Activated CD8-positive, alpha-beta T cell treated with anti-CD3 and anti-CD28 coated beads, Interleukin-2, amount 10 ng/mL, durations not matched to agents 7 days and 5 days (primary cell): ENCODE data around the gene XCL1. TPM values are rescaled to one million over a fixed set of nuclear protein-coding genes. Genes with fewer than 3 reads are reported as not detected.
"Not testable (repeated sequence)": the region's sequence is repeated elsewhere in the genome, so short reads cannot be mapped to it uniquely, and the experiment has no call there.

Experiments used
- ATAC-seq: fragments of 150-1000 bp; cut with Tn5 transposase; one replicate; pipeline ENCODE4 v1.10.0; 2021; ENCODE audit warnings: moderate library complexity
- CTCF ChIA-PET: fragments of 350-600 bp; sonication (Branson Sonifier 250); formaldehyde crosslinking; loops from one replicate; lab custom pipeline; 2021; ENCODE audit warnings: antibody characterized with exemption; lab: Charles Lee
- POLR2A ChIA-PET: fragments of 350-600 bp; sonication (Branson Sonifier 250); formaldehyde crosslinking; loops from one replicate; lab custom pipeline; 2021; ENCODE audit warnings: antibody characterized with exemption; lab: Charles Lee
- DNase-seq: peaks from one replicate; pipeline ENCODE4 v3.0.0-alpha.2; 2020
- H3K27ac Mint-ChIP-seq: one replicate; pipeline ENCODE4 v1.8.0; 2021; ENCODE audit warnings: mild to moderate bottlenecking, mixed read lengths
- H3K27me3 Mint-ChIP-seq: one replicate; pipeline ENCODE4 v1.8.0; 2021; ENCODE audit warnings: low read depth, mixed read lengths
- H3K36me3 Mint-ChIP-seq: one replicate; pipeline ENCODE4 v1.8.0; 2021; ENCODE audit warnings: low read depth, mixed read lengths
- H3K4me1 Mint-ChIP-seq: one replicate; pipeline ENCODE4 v1.8.0; 2021; ENCODE audit warnings: low read depth, mixed read lengths
- H3K4me3 Mint-ChIP-seq: one replicate; pipeline ENCODE4 v1.8.0; 2021; ENCODE audit warnings: mild to moderate bottlenecking, mixed read lengths
- H3K9me3 Mint-ChIP-seq: one replicate; pipeline ENCODE4 v1.8.0; 2022; ENCODE audit warnings: mixed read lengths; ENCODE audit not compliant: insufficient read depth
- total RNA-seq, 2 experiments: library from RNA; stranded (reverse); gene quantifications; one replicate each; pipeline ENCODE4 v1.2.3, GENCODE V29; 2021

XCL1 gene
- total RNA-seq, 2 experiments from 2014 or later, result 38.3 to 41.8 TPM

DNA sequence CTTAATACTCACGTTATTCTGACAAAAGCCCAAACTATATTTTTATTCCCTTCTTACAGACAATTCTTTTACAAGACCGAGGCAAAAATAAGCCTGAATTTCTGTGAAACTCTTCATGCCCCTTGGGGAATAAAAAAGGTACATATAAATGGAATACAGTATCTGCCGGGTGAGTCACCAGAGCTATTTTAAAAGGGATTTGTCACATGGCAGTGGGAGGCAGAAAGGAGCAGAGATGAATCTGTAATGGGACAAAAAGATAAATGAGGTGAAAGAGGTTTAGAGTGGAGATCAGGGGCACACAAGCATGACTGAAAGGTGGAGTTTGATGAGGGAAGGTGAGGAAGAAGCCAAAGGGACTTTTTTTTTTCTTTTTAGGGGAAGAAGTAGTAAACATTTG, 8.8 kb downstream of the XCL1 start:
- Mint-ChIP-seq H3K27me3 (no peaks in the 10 kb centered on the region), H3K4me3 (no peak overlapping the region), H3K4me1 (peaks cover 7% of the 10 kb centered on the region), H3K36me3 (peaks cover 21% of the 10 kb centered on the region), H3K9me3 (peaks cover 4% of the 10 kb centered on the region), H3K27ac (no peak overlapping the region)
- DNase-seq (no peak), ATAC-seq (no peak)
- POLR2A ChIA-PET, result no interaction called here
- CTCF ChIA-PET, result interaction anchor here (0.6 to 2.4 kb wide), 2 partner anchors 18 to 55 kb away, joined by 4 to 11 read pairs; no protein-coding TSS in a partner anchor

DNA sequence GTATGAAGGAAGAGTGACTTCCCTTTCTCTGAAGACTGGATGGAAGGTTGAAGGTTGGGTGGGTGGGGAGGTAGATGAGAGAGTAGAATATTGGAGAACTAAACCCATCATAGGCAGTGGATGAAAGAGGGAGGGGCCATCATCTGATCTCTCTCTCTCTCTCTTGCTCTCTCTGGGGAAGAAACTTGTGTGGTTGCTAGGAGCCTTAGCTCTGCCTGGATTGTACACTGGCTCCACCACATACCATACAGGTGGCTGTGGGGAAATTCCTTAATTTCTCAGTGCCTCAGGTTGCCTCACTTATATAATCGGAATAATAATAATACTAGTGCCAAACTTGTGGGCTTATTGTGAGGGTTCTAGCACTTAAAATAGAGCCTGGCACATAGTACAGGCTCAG, 9.5 kb downstream of the XCL1 start:
- ChIA-PET POLR2A (no interaction called here), CTCF (no interaction called here)
- Mint-ChIP-seq H3K27ac (no peak overlapping the region), H3K4me3 (no peak overlapping the region), H3K27me3 (no peaks in the 10 kb centered on the region), H3K9me3 (peaks cover 4% of the 10 kb centered on the region), H3K36me3 (peaks cover 15% of the 10 kb centered on the region), H3K4me1 (peaks cover 2% of the 10 kb centered on the region)
- DNase-seq (no peak), ATAC-seq (no peak)

DNA sequence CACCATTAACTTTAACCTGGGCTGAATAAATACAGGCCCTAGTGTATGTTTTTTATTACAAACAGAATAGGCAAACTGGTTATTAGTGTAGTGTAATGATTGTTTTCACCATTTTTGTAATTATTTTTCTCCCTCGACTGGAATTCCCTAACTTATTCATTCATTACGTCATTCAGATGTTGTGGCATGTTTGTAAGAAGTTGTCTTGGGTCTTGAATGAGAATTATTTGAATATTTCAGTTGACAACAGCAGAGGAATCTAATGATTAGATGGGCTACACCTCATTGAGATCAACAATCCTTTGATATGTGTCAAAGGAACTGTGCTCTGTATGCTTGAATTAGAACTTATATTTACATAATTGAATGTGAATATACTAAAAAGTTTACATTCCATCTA, 12.8 kb downstream of the XCL1 start:
- Mint-ChIP-seq H3K4me3 (no peak overlapping the region), H3K9me3 (peaks cover 4% of the 10 kb centered on the region), H3K27me3 (no peaks in the 10 kb centered on the region), H3K27ac (no peak overlapping the region), H3K4me1 (no peaks in the 10 kb centered on the region), H3K36me3 (peaks cover 8% of the 10 kb centered on the region)
- ATAC-seq (no peak), DNase-seq (no peak)
- CTCF ChIA-PET, result interaction anchor here (0.9 kb wide), 1 partner anchor 246 kb away, joined by 3 read pairs; no protein-coding TSS in a partner anchor
- POLR2A ChIA-PET, result no interaction called here

GRCh38 chr1:168591066-168591465, 14.7 kb downstream of the XCL1 start:
- Mint-ChIP-seq H3K27me3 (no peaks in the 10 kb centered on the region), H3K4me1 (no peaks in the 10 kb centered on the region), H3K9me3 (peaks cover 4% of the 10 kb centered on the region), H3K27ac (no peak overlapping the region), H3K36me3 (peaks cover 8% of the 10 kb centered on the region), H3K4me3 (no peak overlapping the region)
- ATAC-seq (no peak), DNase-seq (no peak)
- ChIA-PET POLR2A (no interaction called here), CTCF (interaction anchor here (1.1 to 2.4 kb wide), 2 partner anchors 13 to 248 kb away, joined by 3 to 17 read pairs; no protein-coding TSS in a partner anchor)

- ChIA-PET CTCF (interaction anchor here (2.4 kb wide), 1 partner anchor 12 kb away, joined by 17 read pairs; no protein-coding TSS in a partner anchor), POLR2A (no interaction called here)
- DNase-seq (no peak), ATAC-seq (no peak)
- Mint-ChIP-seq H3K27me3 (no peaks in the 10 kb centered on the region), H3K36me3 (peaks cover 8% of the 10 kb centered on the region), H3K4me3 (no peak overlapping the region), H3K9me3 (peaks cover 4% of the 10 kb centered on the region), H3K27ac (no peak overlapping the region), H3K4me1 (no peaks in the 10 kb centered on the region)
These were observed 15.3 kb downstream of the XCL1 start for GRCh38 chr1:168591641-168592250.

DNA sequence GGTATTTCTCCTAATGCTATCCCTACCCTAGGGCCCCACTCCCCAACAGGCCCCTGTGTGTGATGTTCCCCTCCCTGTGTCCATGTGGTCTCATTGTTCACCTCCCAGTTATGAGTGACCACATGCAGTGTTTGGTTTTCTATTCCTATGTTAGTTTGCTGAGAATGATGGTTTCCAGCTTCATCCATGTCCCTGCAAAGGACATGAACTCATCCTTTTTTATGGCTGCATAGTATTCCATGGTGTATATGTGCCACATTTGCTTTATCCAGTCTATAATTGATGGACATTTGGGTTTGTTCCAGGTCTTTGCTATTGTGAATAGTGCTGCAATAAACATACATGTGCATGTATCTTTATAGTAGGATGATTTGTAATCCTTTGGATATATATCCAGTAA, 19.0 kb downstream of the XCL1 start:
- H3K4me1 Mint-ChIP-seq, H3K4me3 Mint-ChIP-seq, ATAC-seq, H3K27ac Mint-ChIP-seq, H3K27me3 Mint-ChIP-seq, H3K36me3 Mint-ChIP-seq, H3K9me3 Mint-ChIP-seq, DNase-seq, POLR2A ChIA-PET: not testable (repeated sequence)
- CTCF ChIA-PET, result interaction anchor here (1.6 kb wide), 1 partner anchor 8 kb away, joined by 8 read pairs; no protein-coding TSS in a partner anchor

GRCh38 chr1:168598125-168598524, 21.7 kb downstream of the XCL1 start:
- no peak for DNase-seq
- H3K27ac Mint-ChIP-seq, result no peak overlapping the region
- CTCF ChIA-PET, result interaction anchor here (3.4 kb wide), 1 partner anchor 158 kb away, joined by 25 read pairs; no protein-coding TSS in a partner anchor
- no peaks in the 10 kb centered on the region for H3K4me1 Mint-ChIP-seq
- no peak for ATAC-seq
- peaks cover 3% of the 10 kb centered on the region for H3K36me3 Mint-ChIP-seq
- H3K4me3 Mint-ChIP-seq, result no peak overlapping the region
- H3K27me3 Mint-ChIP-seq, result peaks cover 2% of the 10 kb centered on the region
- POLR2A ChIA-PET, result no interaction called here
- no peaks in the 10 kb centered on the region for H3K9me3 Mint-ChIP-seq

DNA sequence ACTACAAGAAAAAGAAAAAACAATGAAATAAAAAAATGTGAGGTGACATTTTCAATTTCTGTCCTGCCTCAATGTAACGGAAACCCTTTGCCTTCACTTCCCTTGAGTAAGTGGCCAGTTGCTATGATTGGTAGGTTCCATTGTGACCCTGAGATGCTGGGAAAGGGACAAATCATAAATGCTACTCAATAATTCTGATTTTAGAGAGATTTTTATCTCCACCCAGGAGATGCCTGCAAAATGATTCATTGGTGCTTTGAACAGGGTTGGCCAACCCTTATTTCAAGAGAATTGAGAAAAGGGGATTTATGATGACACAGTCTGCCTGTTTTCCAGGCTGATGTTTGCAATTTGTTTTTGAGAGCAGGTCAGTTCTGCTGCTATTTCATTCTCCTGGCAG, 22.5 kb downstream of the XCL1 start:
- Mint-ChIP-seq H3K4me3 (no peak overlapping the region), H3K36me3 (peaks cover 3% of the 10 kb centered on the region), H3K4me1 (peaks cover 4% of the 10 kb centered on the region), H3K27me3 (peaks cover 2% of the 10 kb centered on the region), H3K9me3 (no peaks in the 10 kb centered on the region), H3K27ac (no peak overlapping the region)
- ATAC-seq (no peak), DNase-seq (no peak)
- ChIA-PET POLR2A (no interaction called here), CTCF (interaction anchor here (1.2 to 3.4 kb wide), 4 partner anchors 37 to 257 kb away, joined by 3 to 25 read pairs (median 7); no protein-coding TSS in a partner anchor)

- CTCF ChIA-PET, result interaction anchor here (1.2 to 3.4 kb wide), 4 partner anchors 37 to 258 kb away, joined by 3 to 25 read pairs (median 7); no protein-coding TSS in a partner anchor
- Mint-ChIP-seq H3K27ac (no peak overlapping the region), H3K4me1 (peaks cover 8% of the 10 kb centered on the region), H3K4me3 (no peak overlapping the region), H3K36me3 (peaks cover 3% of the 10 kb centered on the region), H3K27me3 (peaks cover 2% of the 10 kb centered on the region), H3K9me3 (no peaks in the 10 kb centered on the region)
- ATAC-seq (no peak), DNase-seq (no peak)
- POLR2A ChIA-PET, result interaction anchor here (0.6 kb wide), 1 partner anchor 132 kb away, joined by 3 read pairs; no protein-coding TSS in a partner anchor
These were observed 23.2 kb downstream of the XCL1 start for GRCh38 chr1:168599641-168600040.

DNA sequence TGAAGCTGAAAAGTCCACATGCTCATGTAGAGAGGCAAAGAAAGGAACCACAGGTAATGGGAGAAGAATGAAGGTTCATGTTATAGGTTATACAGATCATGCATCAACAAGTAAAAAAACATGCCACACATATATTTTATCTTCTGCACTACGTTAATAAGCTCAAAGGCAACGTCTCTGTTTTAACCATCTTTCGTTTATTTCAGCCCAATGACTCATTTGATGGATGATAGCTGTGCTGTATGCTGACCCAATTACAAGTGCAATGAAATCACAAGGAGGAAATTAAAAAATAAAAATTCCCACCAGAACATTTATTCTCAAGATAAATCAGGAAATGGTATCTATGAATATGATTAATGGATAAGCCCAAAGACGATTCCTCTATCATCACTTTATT, 24.6 kb downstream of the XCL1 start:
- peaks cover 5% of the 10 kb centered on the region for H3K27me3 Mint-ChIP-seq
- CTCF ChIA-PET, result interaction anchor here (0.7 to 9.1 kb wide), 6 partner anchors 158 to 748 kb away, joined by 3 to 88 read pairs (median 4); no protein-coding TSS in a partner anchor
- ATAC-seq (no peak), DNase-seq (no peak)
- H3K27ac Mint-ChIP-seq, result no peak overlapping the region
- no peaks in the 10 kb centered on the region for H3K9me3 Mint-ChIP-seq
- POLR2A ChIA-PET, result interaction anchor here (0.6 kb wide), 1 partner anchor 93 kb away, joined by 7 read pairs; no protein-coding TSS in a partner anchor
- H3K4me1 Mint-ChIP-seq, result peaks cover 13% of the 10 kb centered on the region
- H3K4me3 Mint-ChIP-seq, result no peak overlapping the region
- H3K36me3 Mint-ChIP-seq, result peaks cover 3% of the 10 kb centered on the region

GRCh38 chr1:168603501-168604110, 27.2 kb downstream of the XCL1 start:
- Mint-ChIP-seq H3K27ac (no peak overlapping the region), H3K9me3 (no peaks in the 10 kb centered on the region), H3K4me3 (no peak overlapping the region), H3K36me3 (no peaks in the 10 kb centered on the region), H3K27me3 (peaks cover 6% of the 10 kb centered on the region), H3K4me1 (peaks cover 13% of the 10 kb centered on the region)
- DNase-seq, result peak; percentile 81
- ChIA-PET POLR2A (interaction anchor here (0.5 to 1.2 kb wide), 3 partner anchors 127 to 746 kb away, joined by 3 to 5 read pairs (median 4); no protein-coding TSS in a partner anchor), CTCF (interaction anchor here (0.6 to 9.1 kb wide), 86 partner anchors 9 to 1001 kb away, joined by 3 to 88 read pairs (median 4); partner anchors contain the start of genes BLZF1, F5, NME7 and SFT2D2)
- peak; percentile 95 for ATAC-seq
